ENCODE data around the gene PHF21A. TPM values are rescaled to one million over a fixed set of nuclear protein-coding genes. Genes with fewer than 3 reads are reported as not detected.

Gene PHF21A
- total and polyA plus RNA-seq, 2 experiments from 2014 or later = 24.6 to 30.4 TPM

DNA sequence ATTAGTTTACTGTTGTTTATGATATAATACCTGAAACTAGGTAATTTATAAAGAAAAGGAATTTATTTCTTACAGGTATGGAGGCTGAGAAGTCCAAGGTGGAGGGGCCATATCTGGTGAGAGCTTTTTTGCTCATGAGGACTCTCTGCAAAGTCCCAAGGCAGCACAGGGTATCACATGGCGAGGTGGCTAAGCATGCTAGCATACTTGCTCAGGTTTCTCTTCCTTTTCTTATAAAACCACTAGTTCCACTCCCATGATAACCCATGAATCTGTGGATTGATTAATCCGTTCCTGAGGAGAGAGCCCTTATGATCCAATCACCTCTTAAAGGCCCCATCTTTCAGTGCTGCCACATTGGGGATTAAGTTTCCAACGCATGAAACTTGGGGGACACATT is 82.7 kb downstream of the PHF21A start:
- WGBS (ENCODE audit: low lambda C conversion rate, missing lambda C conversion rate) = 89% methylated on average over 3 of the region's 3 CpGs
- Histone ChIP-seq H3K27ac (no peak overlapping the region), H3K9me2 (replicated peaks; ENCODE audit: insufficient read depth) (no peaks in the 10 kb centered on the region), H3K4me1 (ENCODE audit: insufficient read depth) (no peaks in the 10 kb centered on the region), H2AFZ (no peak overlapping the region), H3K27me3 (no peaks in the 10 kb centered on the region), H3K4me2 (no peak overlapping the region), H3K36me3 (replicated peaks; ENCODE audit: insufficient read depth, low read depth) (no peaks in the 10 kb centered on the region), H4K20me1 (ENCODE audit: insufficient read depth, poor library complexity, severe bottlenecking) (no peaks in the 10 kb centered on the region), H3K9me3 (ENCODE audit: low read depth) (no peaks in the 10 kb centered on the region), H3K79me2 (peaks cover 13% of the 10 kb centered on the region), H3K4me3 (no peak overlapping the region)
- DNase-seq (ENCODE audit: low spot score) = no peak
- TF ChIP-seq EZH2phosphoT487 (IDR thresholded peaks at IDR 0.05; ENCODE audit: low read depth, severe bottlenecking, unreplicated experiment) = no peak
- TF ChIP-seq EZH2 (IDR thresholded peaks at IDR 0.05; ENCODE audit: borderline replicate concordance) = no peak
- TF ChIP-seq, protein P1, sequence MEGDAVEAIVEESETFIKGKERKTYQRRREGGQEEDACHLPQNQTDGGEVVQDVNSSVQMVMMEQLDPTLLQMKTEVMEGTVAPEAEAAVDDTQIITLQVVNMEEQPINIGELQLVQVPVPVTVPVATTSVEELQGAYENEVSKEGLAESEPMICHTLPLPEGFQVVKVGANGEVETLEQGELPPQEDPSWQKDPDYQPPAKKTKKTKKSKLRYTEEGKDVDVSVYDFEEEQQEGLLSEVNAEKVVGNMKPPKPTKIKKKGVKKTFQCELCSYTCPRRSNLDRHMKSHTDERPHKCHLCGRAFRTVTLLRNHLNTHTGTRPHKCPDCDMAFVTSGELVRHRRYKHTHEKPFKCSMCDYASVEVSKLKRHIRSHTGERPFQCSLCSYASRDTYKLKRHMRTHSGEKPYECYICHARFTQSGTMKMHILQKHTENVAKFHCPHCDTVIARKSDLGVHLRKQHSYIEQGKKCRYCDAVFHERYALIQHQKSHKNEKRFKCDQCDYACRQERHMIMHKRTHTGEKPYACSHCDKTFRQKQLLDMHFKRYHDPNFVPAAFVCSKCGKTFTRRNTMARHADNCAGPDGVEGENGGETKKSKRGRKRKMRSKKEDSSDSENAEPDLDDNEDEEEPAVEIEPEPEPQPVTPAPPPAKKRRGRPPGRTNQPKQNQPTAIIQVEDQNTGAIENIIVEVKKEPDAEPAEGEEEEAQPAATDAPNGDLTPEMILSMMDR (IDR thresholded peaks at IDR 0.05; ENCODE audit: poor library complexity) = no peak

GRCh38 chr11:46036969-46037368 is 84.3 kb downstream of the PHF21A start:
- Histone ChIP-seq H3K27ac (no peak overlapping the region), H3K4me3 (no peak overlapping the region), H3K9me2 (replicated peaks; ENCODE audit: insufficient read depth) (no peaks in the 10 kb centered on the region), H3K9me3 (ENCODE audit: low read depth) (no peaks in the 10 kb centered on the region), H3K79me2 (peaks cover 6% of the 10 kb centered on the region), H3K4me1 (ENCODE audit: insufficient read depth) (no peaks in the 10 kb centered on the region), H2AFZ (no peak overlapping the region), H4K20me1 (ENCODE audit: insufficient read depth, poor library complexity, severe bottlenecking) (no peaks in the 10 kb centered on the region), H3K36me3 (replicated peaks; ENCODE audit: insufficient read depth, low read depth) (no peaks in the 10 kb centered on the region), H3K4me2 (no peak overlapping the region), H3K27me3 (no peaks in the 10 kb centered on the region)
- no peak for TF ChIP-seq EZH2 (IDR thresholded peaks at IDR 0.05; ENCODE audit: borderline replicate concordance)
- no peak for TF ChIP-seq EZH2phosphoT487 (IDR thresholded peaks at IDR 0.05; ENCODE audit: low read depth, severe bottlenecking, unreplicated experiment)
- TF ChIP-seq, protein P1 (IDR thresholded peaks at IDR 0.05; ENCODE audit: poor library complexity) = no peak
- DNase-seq (ENCODE audit: low spot score) = no peak
- WGBS (ENCODE audit: low lambda C conversion rate, missing lambda C conversion rate) = 98% methylated on average over 2 of the region's 2 CpGs

- DNase-seq (ENCODE audit: low spot score) = no peak
- no peaks in the 10 kb centered on the region for H3K27me3 ChIP-seq
- no peaks in the 10 kb centered on the region for H3K36me3 ChIP-seq (replicated peaks; ENCODE audit: insufficient read depth, low read depth)
- H3K4me2 ChIP-seq = no peak overlapping the region
- no peak overlapping the region for H3K4me3 ChIP-seq
- WGBS (ENCODE audit: low lambda C conversion rate, missing lambda C conversion rate) = 93% methylated on average over 2 of the region's 2 CpGs
- no peaks in the 10 kb centered on the region for H4K20me1 ChIP-seq (ENCODE audit: insufficient read depth, poor library complexity, severe bottlenecking)
- no peak for TF ChIP-seq EZH2phosphoT487 (IDR thresholded peaks at IDR 0.05; ENCODE audit: low read depth, severe bottlenecking, unreplicated experiment)
- TF ChIP-seq, protein P1 (IDR thresholded peaks at IDR 0.05; ENCODE audit: poor library complexity) = no peak
- no peak for TF ChIP-seq EZH2 (IDR thresholded peaks at IDR 0.05; ENCODE audit: borderline replicate concordance)
- H3K9me2 ChIP-seq (replicated peaks; ENCODE audit: insufficient read depth) = no peaks in the 10 kb centered on the region
- no peaks in the 10 kb centered on the region for H3K4me1 ChIP-seq (ENCODE audit: insufficient read depth)
- no peak overlapping the region for H3K27ac ChIP-seq
- no peaks in the 10 kb centered on the region for H3K79me2 ChIP-seq
- H2AFZ ChIP-seq = no peak overlapping the region
- H3K9me3 ChIP-seq (ENCODE audit: low read depth) = no peaks in the 10 kb centered on the region
These were observed 85.2 kb downstream of the PHF21A start for GRCh38 chr11:46036009-46036408.

DNA sequence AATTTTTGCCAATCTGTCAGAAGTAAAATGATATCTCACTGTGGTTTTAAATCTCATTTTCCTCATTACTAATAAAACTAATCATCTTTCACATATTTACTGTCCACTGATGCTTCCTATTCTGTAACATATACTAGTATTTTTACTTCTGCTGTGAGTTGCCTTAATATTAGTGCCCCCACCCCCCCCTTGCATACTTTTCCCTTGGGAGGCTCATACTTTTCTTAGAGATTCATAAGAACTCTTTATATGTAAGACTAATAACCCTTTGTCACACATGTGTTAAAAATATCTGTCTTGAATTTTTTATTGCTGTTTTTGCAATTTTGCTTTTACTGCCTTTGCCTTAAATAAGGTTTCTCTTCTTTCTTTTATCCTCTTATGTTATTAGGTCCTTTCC is 87.2 kb downstream of the PHF21A start:
- no peaks in the 10 kb centered on the region for H3K9me3 ChIP-seq (ENCODE audit: low read depth)
- H3K4me3 ChIP-seq = no peak overlapping the region
- H3K27ac ChIP-seq = no peak overlapping the region
- TF ChIP-seq EZH2phosphoT487 (IDR thresholded peaks at IDR 0.05; ENCODE audit: low read depth, severe bottlenecking, unreplicated experiment) (no peak), EZH2 (IDR thresholded peaks at IDR 0.05; ENCODE audit: borderline replicate concordance) (no peak)
- TF ChIP-seq, protein P1 (IDR thresholded peaks at IDR 0.05; ENCODE audit: poor library complexity) = no peak
- H3K36me3 ChIP-seq (replicated peaks; ENCODE audit: insufficient read depth, low read depth) = no peaks in the 10 kb centered on the region
- no peak overlapping the region for H2AFZ ChIP-seq
- no peak overlapping the region for H3K4me2 ChIP-seq
- H3K9me2 ChIP-seq (replicated peaks; ENCODE audit: insufficient read depth) = no peaks in the 10 kb centered on the region
- no peaks in the 10 kb centered on the region for H3K27me3 ChIP-seq
- peaks cover 12% of the 10 kb centered on the region for H3K79me2 ChIP-seq
- H3K4me1 ChIP-seq (ENCODE audit: insufficient read depth) = no peaks in the 10 kb centered on the region
- DNase-seq (ENCODE audit: low spot score) = no peak
- no peaks in the 10 kb centered on the region for H4K20me1 ChIP-seq (ENCODE audit: insufficient read depth, poor library complexity, severe bottlenecking)
